HG03025 (cell line): ENCODE results near the gene RFFL.

ENCODE experiments used
- ATAC-seq: cut with Tn5 transposase; IDR thresholded peaks from one replicate; pipeline ENCODE4 v1.9.1; 2021; ENCODE audit warnings: mild to moderate bottlenecking, moderate library complexity; ENCODE audit not compliant: unreplicated experiment, low FRiP score

RFFL gene

GRCh38 chr17:34980353-34980680 is 83.2 kb downstream of the RFFL start, which contains the start of gene LIG3:
LIG3 (plus strand) TSS chr17:34980512; CDS start chr17:34983006, 2,494 bp downstream.
- peak; percentile 72 for ATAC-seq

- no peak for ATAC-seq
Observed at GRCh38 chr17:34979650-34980352, 83.7 kb downstream of the RFFL start.

- no peak for ATAC-seq
Observed at GRCh38 chr17:34979153-34979552, 84.4 kb downstream of the RFFL start.

- no peak for ATAC-seq
Observed at GRCh38 chr17:34974794-34975785, 88.4 kb downstream of the RFFL start.

GRCh38 chr17:34974179-34974578 is 89.3 kb downstream of the RFFL start:
- ATAC-seq = no peak

- ATAC-seq = peak; percentile 83
Observed at GRCh38 chr17:34961093-34961911, 102.2 kb downstream of the RFFL start, which contains the start of the genes CCT6B and ZNF830. CCT6B (minus strand) TSS chr17:34961460; CDS start chr17:34961393, 67 bp downstream. ZNF830 (plus strand) TSS chr17:34961540; CDS start chr17:34961567, 27 bp downstream.

GRCh38 chr17:34958438-34958837 is 105.1 kb downstream of the RFFL start:
- no peak for ATAC-seq
